Esophagus muscularis mucosa (tissue), 4 donors: ENCODE data around the gene AACS. TPM values are rescaled to one million over a fixed set of nuclear protein-coding genes. Genes with fewer than 3 reads are reported as not detected.
A peak's percentile ranks its signal among the peaks of the same experiment; 100 is the strongest.

Experiments
- DNase-seq: peaks from one replicate; pipeline ENCODE4 v3.0.0-alpha.2; 2017; ENCODE audit errors: extremely low spot score
- H3K27ac ChIP-seq, 4 donors: fragments of 200-600 bp; sonication (generic); replicated peaks in 1 of 4; 1 replicate in 3 of 4; 2 replicates in 1 of 4; pipeline ENCODE4 v1.5.1; 2016 to 2019; ENCODE audit warnings: mild to moderate bottlenecking in 1 of 4
- H3K27me3 ChIP-seq, 4 donors: fragments of 200-600 bp; sonication (generic); one replicate each; pipeline versions ENCODE4 v1.5.1 to v1.6.0; 2016 to 2019
- H3K36me3 ChIP-seq, 4 donors: fragments of 200-600 bp; sonication (generic); one replicate each; pipeline ENCODE4 v1.5.1; 2016 to 2019
- H3K4me1 ChIP-seq, 4 donors: fragments of 200-600 bp; sonication (generic); one replicate each; pipeline ENCODE4 v1.5.1; 2016 to 2019
- H3K4me3 ChIP-seq, 4 donors: fragments of 200-600 bp; sonication (generic); 1 replicate in 2 of 4; 2 replicates in 2 of 4; pipeline ENCODE4 v1.5.1; 2016 to 2019; ENCODE audit warnings: mild to moderate bottlenecking in 4 of 4, moderate library complexity in 1 of 4
- H3K9me3 ChIP-seq, 4 donors: fragments of 200-600 bp; sonication (generic); 1 replicate in 3 of 4; 2 replicates in 1 of 4; pipeline ENCODE4 v1.5.1; 2016 to 2019
- EP300 ChIP-seq: sonication (generic); formaldehyde crosslinking; IDR thresholded peaks from one replicate; pipeline ENCODE4 v1.6.1; 2017; ENCODE audit warnings: antibody characterized with exemption
- POLR2A ChIP-seq: fragments of 450-650 bp; IDR thresholded peaks from one replicate; pipeline ENCODE4 v1.6.1; 2017; ENCODE audit warnings: antibody characterized with exemption, moderate library complexity, mild to moderate bottlenecking, low read depth
- POLR2AphosphoS5 ChIP-seq, 2 donors: sonication (generic); formaldehyde crosslinking; IDR thresholded peaks; one replicate each; pipeline ENCODE4 v1.6.1; 2017; ENCODE audit warnings: antibody characterized with exemption in 2 of 2
- WGBS: methylation state at CpG from one replicate; pipeline ENCODE4 v1.1.5; 2018; 5-methylcytosine and 5-hydroxymethylcytosine counted together
- intact Hi-C: fragments of 100-400 bp; cut with DNase I; formaldehyde crosslinking; loops from one replicate; pipeline ENCODE4 v1.15.1; 2023
- total RNA-seq, 4 donors: library from RNA; depleted of rRNA; stranded (reverse); fragments of >200 nt; gene quantifications; one replicate each; pipeline versions ENCODE4 v1.1.0 to v1.2.1, GENCODE V29; 2016
- TF ChIP-seq, protein P1 (sequence below), 3 experiments: fragments of 200-600 bp in 2 of 3; fragments of 450-650 bp in 1 of 3; sonication (generic) in 2 of 3; IDR thresholded peaks; one replicate each; pipeline ENCODE4 v1.5.1; 2017 to 2019; ENCODE audit warnings: antibody characterized with exemption in 3 of 3, mild to moderate bottlenecking in 2 of 3, moderate library complexity in 1 of 3

Gene AACS
- total RNA-seq, 4 donors from 2014 or later: 10.2 to 16.7 (median 13.9) TPM

DNA sequence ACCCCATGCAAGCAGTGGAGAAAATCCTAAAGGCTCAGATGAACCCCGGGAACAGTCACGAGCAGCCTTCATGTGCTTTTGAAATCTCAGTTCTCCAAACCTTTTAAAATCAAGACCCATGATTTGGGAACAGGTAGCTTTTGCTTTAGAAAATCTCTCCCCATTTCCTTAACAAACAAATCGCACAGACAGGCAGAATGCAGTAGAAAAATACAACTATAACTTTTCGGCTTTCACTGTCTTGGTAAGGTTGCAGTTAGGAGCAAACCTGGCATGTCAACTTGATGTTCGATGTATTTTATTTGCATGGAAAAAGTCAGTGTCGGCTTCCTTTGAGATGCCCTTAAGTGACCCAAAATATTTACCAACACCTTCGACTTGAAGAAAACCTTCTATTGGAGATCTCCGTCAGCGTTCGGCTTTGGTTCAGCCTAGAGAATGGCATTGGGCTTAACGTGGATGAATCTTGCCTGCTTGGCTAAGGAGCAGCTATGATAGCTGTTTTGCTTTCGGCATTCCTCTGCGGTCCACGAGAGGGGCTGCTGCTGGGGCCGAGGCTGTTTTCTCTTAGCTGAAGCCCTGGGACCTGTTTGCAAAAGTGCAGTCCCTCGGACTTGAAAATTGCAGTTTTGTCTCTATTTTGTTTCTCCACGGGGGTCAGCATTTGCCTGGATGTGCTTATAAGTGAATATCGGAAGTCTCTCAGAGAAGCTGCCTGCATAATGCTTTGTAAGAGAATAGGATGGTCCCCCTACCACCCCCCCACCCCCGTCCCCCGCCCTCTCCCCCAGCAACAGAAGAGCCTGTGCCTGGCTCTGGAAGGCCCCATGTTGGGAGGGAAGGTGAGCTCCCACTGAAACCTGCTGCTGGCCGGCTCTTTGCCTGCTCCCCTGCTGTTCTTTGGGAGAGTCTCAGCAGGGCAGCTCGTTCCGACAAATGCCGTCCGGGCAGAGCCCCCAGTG is 122.8 kb downstream of the AACS start:
- 5% methylated on average over 23 of the region's 25 CpGs for WGBS
- intact Hi-C loops: no loop called here
- Histone ChIP-seq H3K27ac (no peak overlapping the region), H3K4me1 (peaks cover 19 to 37% (median 35%) of the 10 kb centered on the region in 4 donors), H3K9me3 (no peaks in the 10 kb centered on the region), H3K27me3 (peaks cover 3 to 89% (median 28%) of the 10 kb centered on the region in 4 donors), H3K4me3 (peak overlapping the region; percentile 46 to 55 (median 47)), H3K36me3 (no peaks in the 10 kb centered on the region)
- DNase-seq: no peak
- TF ChIP-seq POLR2AphosphoS5 (IDR thresholded peaks at IDR 0.05): no peak
- TF ChIP-seq, protein P1, sequence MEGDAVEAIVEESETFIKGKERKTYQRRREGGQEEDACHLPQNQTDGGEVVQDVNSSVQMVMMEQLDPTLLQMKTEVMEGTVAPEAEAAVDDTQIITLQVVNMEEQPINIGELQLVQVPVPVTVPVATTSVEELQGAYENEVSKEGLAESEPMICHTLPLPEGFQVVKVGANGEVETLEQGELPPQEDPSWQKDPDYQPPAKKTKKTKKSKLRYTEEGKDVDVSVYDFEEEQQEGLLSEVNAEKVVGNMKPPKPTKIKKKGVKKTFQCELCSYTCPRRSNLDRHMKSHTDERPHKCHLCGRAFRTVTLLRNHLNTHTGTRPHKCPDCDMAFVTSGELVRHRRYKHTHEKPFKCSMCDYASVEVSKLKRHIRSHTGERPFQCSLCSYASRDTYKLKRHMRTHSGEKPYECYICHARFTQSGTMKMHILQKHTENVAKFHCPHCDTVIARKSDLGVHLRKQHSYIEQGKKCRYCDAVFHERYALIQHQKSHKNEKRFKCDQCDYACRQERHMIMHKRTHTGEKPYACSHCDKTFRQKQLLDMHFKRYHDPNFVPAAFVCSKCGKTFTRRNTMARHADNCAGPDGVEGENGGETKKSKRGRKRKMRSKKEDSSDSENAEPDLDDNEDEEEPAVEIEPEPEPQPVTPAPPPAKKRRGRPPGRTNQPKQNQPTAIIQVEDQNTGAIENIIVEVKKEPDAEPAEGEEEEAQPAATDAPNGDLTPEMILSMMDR (IDR thresholded peaks at IDR 0.05): no peak
- TF ChIP-seq EP300: no peak
- TF ChIP-seq POLR2A: no peak

- no peak overlapping the region for H3K4me3 ChIP-seq
- TF ChIP-seq POLR2A (no peak), EP300 (no peak), POLR2AphosphoS5 (IDR thresholded peaks at IDR 0.05) (no peak)
- H3K27ac ChIP-seq: no peak overlapping the region
- no peaks in the 10 kb centered on the region for H3K9me3 ChIP-seq
- peaks cover 14 to 32% (median 29%) of the 10 kb centered on the region in 4 donors for H3K4me1 ChIP-seq
- peaks cover 0 to 89% (median 28%) of the 10 kb centered on the region in 4 donors for H3K27me3 ChIP-seq
- 13% methylated on average over 6 of the region's 10 CpGs for WGBS
- no peak for DNase-seq
- intact Hi-C loops: no loop called here
- H3K36me3 ChIP-seq: no peaks in the 10 kb centered on the region
Observed at GRCh38 chr12:125189015-125189414, 123.8 kb downstream of the AACS start.

GRCh38 chr12:125189502-125189901 is 124.3 kb downstream of the AACS start:
- no peak for DNase-seq
- H3K4me3 ChIP-seq: no peak overlapping the region
- no peak overlapping the region for H3K27ac ChIP-seq
- TF ChIP-seq POLR2AphosphoS5 (IDR thresholded peaks at IDR 0.05) (no peak), EP300 (no peak), POLR2A (no peak)
- TF ChIP-seq, protein P1 (IDR thresholded peaks at IDR 0.05): no peak
- peaks cover 0 to 89% (median 28%) of the 10 kb centered on the region in 4 donors for H3K27me3 ChIP-seq
- H3K36me3 ChIP-seq: no peaks in the 10 kb centered on the region
- peaks cover 14 to 36% (median 29%) of the 10 kb centered on the region in 4 donors for H3K4me1 ChIP-seq
- H3K9me3 ChIP-seq: no peaks in the 10 kb centered on the region
- WGBS: 21% methylated on average over 7 of the region's 8 CpGs
- intact Hi-C loops: no loop called here

DNA sequence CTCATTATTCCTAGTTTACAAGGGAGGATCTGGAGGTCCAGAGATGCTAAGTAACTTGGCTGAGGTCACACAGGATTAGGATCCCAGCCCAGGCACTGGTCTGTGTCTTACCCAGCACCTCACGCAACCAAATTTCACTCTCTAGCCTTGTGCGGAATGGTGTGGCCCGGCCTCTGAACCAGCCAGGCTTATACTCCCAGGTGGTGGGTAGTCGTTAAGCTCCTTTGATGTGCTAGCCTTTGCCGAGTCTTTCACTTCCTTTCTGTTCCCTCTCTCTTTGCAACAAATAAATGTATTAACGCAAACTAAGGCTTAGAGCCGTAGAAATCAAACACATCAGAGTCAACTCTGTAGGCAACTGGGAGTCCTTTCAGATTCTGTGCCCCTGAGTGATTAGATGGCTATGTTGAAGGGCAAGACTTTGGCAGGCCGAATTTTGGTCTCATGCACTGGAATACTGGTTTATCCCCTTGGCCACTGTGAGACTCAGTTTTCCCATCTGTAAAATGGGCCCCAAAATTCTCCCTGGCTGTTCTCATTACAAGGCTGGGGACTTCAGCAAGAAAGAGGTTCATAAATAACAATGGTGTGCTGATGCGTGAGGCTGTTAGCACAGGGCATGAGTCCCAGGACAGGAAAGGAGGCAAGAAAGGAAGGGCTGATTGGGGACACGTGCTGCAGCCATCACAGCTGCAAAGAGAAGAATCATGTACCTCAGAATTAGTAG is 126.3 kb downstream of the AACS start:
- H3K27ac ChIP-seq: no peak overlapping the region
- 83% methylated on average over 10 of the region's 10 CpGs for WGBS
- no peaks in the 10 kb centered on the region for H3K36me3 ChIP-seq
- peaks cover 0 to 96% (median 31%) of the 10 kb centered on the region in 4 donors for H3K27me3 ChIP-seq
- H3K4me1 ChIP-seq: peaks cover 10 to 25% (median 20%) of the 10 kb centered on the region in 4 donors
- DNase-seq: no peak
- H3K9me3 ChIP-seq: no peaks in the 10 kb centered on the region
- TF ChIP-seq, protein P1 (IDR thresholded peaks at IDR 0.05): no peak
- TF ChIP-seq POLR2AphosphoS5 (IDR thresholded peaks at IDR 0.05) (no peak), EP300 (no peak), POLR2A (no peak)
- intact Hi-C loops: no loop called here
- H3K4me3 ChIP-seq: no peak overlapping the region

GRCh38 chr12:125192690-125193221 is 127.5 kb downstream of the AACS start:
- Histone ChIP-seq H3K4me1 (peaks cover 0 to 12% (median 9%) of the 10 kb centered on the region in 4 donors), H3K9me3 (no peaks in the 10 kb centered on the region), H3K4me3 (no peak overlapping the region), H3K27me3 (peaks cover 0 to 86% (median 26%) of the 10 kb centered on the region in 4 donors), H3K36me3 (no peaks in the 10 kb centered on the region), H3K27ac (no peak overlapping the region)
- intact Hi-C loops: no loop called here
- TF ChIP-seq, protein P1 (IDR thresholded peaks at IDR 0.05): no peak
- TF ChIP-seq EP300 (no peak), POLR2AphosphoS5 (IDR thresholded peaks at IDR 0.05) (no peak), POLR2A (no peak)
- DNase-seq: no peak
- WGBS: 69% methylated on average over 8 of the region's 9 CpGs
